SW480 (cell line): ENCODE results near the gene PRKN.

ENCODE experiments used
- DNase-seq: peaks from one replicate; pipeline ENCODE4 v3.0.0-alpha.2; 2016; ENCODE audit warnings: low spot score

PRKN gene

DNA sequence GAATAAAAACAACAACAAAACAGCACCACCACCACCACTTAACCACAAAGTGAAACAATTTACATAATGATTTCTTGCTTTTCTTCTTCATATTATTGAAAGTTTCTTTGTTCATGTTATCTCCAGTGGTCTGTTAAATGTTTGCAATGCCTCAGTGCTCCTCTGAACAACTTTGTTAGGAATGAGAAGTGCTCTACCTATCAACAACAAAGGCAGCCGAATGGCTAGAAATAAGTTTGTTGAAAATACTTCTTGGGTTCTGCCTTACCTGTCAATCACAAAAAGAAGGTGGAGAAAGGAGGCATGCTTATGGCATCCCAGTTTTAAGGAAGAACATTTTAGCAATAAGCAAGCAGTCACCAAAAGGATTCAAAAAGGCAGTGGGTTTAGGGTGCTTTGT, 490.2 kb downstream of the PRKN start:
- no peak for DNase-seq

DNA sequence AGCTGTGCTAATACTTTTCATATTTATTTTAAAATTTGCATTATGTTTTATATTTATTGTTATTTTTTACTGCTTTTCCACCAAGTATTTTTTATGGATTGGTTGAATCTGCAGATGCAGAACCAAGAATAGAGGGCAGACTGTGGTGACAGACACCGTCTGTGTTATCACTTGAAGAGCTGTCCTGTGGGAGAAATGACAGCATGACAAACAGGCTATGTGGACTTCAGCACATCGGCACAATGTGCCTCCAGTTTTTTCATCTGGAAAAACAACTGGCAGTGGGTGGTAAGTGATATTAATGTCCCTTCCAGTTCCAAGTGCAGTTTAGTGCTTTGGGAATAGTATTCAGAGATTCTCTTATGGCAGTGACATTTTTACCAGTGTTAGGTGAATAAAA, 492.9 kb downstream of the PRKN start:
- DNase-seq, result no peak

DNA sequence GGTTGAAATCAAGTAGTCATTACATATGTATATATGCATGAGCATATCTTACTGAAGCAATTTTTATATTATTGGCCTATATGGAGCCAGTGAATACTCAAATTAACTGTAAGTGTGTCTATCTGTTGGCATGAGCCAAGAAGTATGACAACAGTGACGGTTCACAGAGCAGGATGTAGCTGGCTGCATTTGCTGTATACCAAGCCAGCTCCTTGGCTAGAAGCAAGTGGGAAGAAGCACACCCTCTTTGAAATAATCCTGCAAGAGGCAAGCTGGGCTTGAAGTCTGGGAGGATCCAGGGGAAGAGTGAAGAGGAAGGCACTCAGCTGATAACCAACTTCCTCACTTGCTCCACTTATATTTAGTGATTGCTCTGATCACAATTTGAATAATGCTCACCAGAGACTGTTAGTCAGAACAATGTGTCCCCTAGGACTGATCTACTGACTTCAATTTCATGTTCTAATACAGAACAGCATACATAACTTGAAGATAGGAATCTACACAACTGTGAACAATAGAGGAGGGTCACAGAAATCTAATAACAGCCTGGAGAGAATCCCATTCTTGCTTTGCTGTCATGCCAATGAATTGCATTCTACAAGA, 497.3 kb downstream of the PRKN start:
- no peak for DNase-seq

DNA sequence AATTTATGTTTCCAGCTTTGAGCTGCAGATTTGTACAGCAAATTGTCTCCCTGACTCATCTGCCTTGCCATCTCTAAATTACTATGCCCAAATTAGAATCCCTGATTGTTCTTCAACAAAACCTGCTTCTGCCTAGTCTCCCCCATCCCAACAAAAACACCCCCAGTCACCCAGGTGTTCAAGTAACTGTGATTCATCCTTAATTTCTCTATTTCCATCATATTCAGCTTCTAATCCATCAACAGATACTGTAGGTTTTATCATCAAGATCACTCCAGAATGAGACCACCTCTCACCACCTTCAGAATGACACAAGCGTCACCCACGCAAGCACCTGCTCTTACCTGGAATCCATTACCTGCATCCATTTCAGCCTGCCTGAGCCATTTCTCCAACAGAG, 498.5 kb downstream of the PRKN start:
- no peak for DNase-seq

DNA sequence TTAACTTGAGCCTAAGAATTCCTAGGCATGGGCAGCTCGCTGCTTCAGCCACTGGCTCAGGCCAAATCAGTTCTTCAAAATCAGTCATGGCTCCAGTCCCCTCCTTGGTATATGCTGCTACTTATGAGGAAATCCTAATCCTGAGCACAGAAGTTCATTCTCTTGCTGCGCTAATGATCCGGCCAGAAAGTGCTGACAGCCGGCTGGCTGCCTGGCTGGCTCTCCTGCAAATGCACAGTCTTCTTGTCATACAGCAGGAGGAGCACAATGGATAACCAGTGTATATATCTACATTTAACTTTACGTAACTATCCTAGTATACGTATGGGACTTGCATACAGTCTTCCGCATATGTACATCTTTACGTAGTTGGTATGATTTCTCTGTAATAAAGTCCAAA, 500.8 kb downstream of the PRKN start:
- no peak for DNase-seq

DNA sequence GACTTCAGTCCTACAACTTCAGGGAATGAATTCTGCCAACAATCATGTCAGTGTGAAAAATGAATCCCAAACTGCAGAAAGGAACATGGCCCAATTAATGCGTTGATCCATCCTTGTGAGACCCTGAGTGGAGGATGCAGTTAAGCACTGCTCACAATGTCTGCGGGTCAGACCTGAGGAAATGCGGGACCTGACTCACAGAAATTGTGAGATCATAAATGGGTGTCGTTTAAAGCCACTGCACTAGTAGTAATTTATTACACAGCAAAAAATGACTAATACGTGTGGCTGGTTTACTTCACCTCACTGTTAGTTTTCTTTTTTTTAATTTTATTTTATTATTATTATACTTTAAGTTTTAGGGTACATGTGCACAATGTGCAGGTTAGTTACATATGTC, 505.0 kb downstream of the PRKN start:
- DNase-seq, result no peak

DNA sequence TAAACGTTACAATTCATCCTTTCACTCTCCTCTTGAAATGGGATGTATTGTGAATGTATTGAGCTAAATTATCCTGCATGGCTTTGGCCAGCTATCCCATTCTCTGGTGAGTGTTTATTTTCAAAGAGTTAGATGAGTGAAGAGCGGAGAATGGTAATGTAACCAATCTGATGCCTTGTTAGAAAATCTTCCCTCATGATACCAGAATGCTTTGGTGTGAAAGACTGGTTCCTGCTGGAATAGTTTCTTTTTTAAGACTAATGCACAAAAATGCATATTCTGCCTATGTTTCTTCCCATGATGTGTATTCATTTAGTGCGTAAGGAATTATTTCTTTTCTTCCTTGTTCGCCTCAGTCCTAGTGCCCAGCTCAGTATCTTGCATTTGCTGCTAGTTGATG, 506.7 kb downstream of the PRKN start:
- no peak for DNase-seq

DNA sequence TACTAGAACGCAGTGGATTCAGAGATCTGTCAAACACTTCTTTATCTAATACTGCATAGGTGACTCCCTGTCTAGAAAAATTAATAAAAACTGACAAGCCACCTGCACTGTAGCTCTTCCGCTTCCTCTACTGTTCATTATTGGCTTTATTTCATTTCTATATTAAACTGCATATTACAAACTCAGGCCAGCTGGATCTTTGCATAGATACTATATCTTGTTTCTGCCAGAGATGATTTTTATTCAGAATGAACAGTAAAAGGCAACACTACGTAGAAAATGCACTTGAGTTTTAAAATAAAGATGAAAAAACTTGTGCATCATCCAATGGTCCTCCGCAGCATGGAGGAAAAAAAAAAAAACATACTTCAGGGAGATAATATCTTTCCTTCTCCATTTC, 508.3 kb downstream of the PRKN start:
- DNase-seq, result no peak

DNA sequence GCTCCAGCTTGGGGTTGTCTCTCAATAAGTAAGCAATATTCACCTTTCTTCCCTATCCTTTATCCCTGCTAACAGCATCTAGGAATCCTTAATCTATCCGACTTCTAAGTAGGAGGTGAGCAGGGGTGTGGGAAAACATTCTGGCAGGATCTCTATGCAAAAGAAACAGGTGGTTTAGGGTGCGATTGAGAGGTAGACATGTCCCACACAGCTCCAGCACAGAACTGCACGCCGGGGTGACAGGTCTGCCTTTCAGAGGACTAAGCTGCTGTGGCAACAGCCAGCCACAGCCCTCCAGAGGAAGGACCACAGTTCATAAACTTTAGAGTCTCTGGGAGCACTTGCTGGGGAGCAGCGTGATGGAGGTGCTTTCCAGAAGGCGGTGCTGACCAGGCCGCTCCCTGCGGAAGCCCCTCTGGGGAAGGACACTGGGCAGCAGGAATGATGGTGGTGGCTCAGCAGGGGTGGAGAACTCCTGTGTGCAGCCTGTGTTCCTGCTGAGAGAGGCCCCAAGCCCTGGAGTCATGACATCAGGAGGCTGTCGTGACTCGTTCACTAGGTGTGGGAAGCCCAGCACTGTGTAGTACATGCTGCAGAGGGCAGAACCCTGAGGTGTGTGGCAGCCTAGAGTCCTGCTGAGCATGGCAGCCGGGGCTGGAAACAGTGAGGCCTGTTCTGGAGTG, 509.6 kb downstream of the PRKN start:
- no peak for DNase-seq

DNA sequence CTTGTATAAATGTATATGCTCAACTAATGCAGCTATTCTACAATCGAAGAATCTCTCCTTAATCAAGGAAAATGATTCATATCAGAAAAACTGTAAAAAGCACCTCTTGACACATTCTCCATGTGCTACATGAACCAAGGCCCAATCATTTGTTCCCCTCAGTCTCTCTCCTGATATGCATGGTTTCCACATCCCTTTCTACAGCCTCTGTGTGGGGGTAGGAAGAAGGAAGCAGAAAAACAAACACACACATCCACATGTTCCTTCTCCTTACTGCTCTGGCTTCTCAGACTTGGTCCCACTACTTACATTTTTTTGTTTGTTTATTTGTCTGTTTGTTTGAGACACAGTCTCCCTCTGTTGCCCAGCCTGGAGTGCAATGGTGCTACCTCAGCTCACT, 510.5 kb downstream of the PRKN start:
- DNase-seq, result no peak

DNA sequence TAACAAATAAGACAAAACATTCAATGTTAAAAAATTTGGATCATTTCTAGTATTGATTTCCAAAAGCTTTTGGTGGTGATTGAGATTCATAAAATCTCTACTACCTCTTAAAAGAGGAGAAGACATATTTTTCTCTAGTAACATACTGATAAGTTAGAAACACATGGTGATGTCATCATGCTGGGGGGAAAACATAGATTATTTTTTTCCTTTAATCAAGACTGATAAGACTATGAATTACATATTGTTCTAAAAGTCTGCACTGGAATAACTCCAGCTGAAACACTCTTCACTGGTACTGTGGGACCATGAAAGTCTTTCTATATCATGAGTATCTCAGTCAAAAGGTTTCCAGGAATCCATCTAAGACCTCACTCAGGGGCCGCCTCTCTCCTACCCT, 515.8 kb downstream of the PRKN start:
- DNase-seq, result no peak

DNA sequence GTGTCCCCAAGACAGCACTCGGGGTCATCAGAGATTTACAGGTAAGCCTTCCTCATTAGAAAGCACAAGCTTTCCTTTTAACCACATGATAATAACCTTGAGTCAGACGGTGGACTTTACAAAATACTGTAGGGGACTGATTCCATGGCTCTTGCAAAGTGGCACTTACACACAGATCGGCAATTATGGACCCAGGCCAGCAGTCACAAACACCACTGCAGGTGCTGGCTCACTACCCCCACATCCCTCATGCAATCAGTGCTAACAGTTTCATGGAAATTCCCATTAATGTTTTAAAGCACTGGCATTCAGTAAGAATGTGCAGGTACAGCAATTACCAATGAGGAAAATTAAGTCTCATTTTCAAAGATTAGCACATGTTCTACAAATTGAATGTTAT, 516.5 kb downstream of the PRKN start:
- DNase-seq, result no peak

DNA sequence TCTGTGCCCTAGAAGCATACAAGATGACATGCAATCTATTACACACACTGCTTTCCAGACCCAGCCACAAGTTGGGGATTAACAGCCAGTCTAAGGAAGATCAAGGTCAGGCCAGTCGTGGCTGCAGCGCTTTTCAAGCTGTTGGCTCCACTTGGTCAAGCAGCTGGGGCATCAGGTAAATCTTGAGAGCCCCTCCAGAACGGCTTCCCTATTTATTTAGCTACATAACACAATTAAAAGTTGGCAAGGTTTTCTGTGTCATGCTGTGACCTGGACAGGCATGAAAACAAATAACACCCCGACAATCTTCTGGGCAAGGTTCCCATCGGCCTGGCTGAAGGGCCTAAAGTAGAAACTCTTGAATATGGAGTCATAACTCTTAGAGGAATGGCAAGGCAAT, 524.3 kb downstream of the PRKN start:
- DNase-seq, result no peak

DNA sequence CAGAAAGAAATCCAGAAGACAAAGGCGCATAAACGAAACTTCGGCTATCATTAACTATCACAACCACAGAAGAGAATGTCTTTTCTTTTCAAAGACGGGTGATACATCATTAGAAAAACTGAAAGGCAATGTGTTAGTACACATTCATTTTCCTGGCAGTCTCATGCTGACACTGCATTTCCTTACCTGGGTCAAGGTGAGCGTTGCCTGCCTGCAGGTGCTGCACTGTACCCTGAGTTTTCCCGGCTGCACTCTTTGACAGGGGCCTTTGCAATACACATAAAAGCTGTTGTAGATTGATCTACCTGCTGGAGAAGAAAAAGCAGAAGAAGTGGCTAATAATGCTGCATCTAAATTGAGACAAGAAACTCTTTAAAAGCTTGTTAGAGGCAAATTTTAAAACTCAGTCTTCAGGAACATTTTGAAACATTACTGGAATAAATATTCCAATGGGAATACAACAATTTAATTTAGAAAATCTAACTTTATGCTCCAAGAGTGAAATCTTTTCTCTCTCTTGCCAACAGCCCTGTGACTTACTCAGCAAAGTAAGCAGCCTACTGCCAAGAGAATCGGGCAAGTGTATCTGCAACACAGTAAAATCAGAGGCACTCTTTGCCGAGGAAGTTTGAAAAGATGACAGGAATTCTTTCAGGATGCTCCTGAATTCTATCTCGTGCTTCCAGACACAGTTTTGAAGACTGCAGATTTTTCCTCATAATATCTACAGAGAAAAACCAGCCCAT, 526.4 kb downstream of the PRKN start:
- no peak for DNase-seq

DNA sequence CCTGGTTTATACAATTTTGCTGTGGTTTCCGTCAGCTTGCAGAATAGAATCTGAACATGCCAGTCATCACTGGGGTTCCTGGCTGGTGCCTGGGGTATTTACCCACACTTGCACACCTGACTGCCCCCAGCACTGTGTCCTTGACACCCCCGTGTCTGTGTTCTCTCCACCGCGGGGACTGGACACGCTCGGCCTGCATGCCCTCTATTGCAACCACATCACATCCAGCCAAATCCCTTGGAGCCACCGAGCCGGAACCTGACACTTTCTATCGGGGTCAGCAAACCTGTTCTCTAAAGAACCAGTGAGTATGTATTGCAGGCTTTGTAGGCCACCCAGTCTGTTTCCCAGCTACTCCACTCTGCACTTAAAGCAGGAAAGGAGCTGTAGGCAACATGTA, 527.5 kb downstream of the PRKN start:
- no peak for DNase-seq

DNA sequence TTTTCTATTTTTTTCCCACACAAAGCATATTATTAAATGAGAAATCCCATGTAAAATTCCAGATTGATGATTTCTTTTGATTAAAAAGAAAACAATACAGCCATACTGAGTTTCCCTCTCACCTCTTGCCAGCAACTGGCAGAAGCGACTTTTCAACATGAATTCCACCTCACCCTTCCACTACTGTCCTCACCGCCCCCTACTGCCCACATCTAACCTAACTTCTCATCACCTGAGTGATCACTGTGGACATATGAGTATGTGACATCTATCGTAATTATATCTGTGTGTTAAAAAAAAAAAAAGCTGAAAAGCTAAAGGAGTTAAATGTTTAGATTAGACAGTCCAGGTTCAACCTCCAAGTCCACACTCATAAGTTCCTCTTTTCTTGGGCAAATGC, 528.6 kb downstream of the PRKN start:
- no peak for DNase-seq

DNA sequence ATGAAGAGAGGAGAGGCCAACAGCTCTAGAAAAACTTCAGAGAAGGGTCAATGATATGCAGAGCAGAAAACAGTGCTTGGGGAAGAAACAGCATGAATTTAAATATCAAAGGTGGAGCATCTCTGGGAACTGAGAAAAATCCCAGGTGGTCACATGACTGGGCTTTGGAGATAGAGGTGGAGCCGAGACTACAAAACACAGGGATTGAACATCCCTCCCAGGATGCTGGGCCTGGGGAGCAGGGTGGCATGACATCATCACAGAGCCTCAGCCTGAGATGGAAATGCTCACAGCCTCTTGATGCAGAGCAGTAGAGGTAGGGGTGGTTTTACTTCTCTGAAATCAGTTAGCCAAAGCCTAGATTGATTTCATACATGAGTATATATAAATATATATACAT, 529.5 kb downstream of the PRKN start:
- no peak for DNase-seq

DNA sequence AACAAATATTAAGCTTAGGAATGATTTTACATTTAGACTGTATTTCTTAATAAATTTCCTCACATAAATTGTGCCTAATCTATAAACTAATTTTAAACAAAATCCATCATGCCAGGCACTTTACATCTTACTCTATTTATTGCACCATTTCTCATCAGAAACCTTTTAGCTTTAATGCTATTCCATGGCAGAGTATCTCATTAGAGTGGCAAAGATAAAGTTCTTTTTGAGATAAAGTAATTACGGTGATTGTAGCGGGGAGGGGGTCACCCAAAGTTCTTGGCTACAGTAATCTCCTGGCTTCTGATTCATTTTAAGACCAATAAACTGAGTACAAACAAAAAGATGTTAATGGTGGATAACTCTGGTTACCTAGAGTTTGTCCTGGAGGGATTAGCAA, 532.1 kb downstream of the PRKN start:
- no peak for DNase-seq

DNA sequence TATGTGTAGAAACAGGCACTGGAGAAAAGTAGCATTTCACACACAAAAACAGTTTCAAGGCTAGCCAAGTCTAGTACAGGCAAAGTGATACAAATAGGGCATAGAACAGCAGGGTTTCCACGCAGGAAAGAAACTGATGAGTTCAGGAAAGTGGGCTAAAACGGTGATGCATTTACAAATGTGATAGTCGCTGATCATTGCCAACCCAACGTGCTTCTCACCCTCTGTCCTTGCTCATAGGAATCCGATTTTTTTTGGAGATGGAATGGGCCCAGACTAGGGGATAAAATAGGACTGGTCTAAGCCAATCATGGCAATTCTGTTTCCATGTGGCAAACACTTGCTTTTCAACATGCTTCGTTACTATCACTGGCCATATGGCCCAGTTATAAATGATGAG, 536.6 kb downstream of the PRKN start:
- no peak for DNase-seq

DNA sequence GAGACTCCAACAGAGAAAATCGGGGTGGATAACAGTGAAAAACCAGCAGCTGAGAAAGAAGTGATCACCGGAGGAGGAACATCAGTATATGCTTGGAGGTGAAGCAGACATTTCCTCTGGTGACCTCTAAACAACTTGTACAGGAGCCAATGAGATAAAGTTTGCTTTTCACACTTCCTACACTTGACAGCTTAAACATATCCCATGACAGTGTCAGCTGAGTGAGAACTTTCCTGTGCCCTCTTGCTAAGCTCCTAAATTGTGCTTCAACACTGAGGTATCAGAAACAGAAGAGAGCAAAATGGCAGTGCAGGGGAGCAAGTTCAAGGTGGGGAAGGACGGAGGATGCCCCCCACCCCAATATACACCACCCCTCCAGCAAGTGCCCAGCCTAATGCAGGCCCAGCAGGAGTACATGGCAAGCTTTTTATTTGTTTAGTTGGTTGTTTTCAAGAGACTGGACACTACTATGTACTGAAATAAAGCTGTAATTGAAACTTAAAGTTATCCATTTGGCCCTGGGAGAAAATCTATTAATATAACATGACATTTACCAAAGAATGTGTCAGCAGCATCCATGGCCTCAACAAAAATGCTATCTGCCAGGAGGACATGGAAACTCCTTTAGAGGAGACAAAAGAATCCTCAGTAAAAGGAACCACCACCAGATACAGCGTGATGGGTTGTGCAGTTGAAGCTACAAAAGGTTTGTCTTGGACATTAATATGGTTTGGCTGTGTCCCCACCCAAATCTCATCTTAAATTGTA, 540.2 kb downstream of the PRKN start:
- DNase-seq, result no peak

DNA sequence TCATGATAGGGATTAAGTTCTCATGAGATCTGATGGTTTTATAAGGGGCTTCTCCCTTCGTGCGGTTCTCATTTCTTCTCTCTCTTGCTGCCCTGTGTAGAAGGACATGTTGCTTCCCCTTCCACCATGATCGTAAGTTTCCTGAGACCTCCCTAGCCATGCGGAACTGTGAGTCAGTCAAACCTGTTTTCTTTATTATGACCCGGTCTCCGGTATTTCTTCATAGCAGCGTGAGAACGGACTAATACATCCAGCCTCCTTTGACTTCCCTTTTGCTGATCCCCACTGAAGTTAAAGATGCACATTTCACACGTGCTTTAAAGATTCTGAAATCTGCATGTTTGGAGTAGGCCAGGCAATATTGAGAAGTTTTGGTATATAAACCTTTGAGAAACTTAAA, 543.1 kb downstream of the PRKN start:
- no peak for DNase-seq

DNA sequence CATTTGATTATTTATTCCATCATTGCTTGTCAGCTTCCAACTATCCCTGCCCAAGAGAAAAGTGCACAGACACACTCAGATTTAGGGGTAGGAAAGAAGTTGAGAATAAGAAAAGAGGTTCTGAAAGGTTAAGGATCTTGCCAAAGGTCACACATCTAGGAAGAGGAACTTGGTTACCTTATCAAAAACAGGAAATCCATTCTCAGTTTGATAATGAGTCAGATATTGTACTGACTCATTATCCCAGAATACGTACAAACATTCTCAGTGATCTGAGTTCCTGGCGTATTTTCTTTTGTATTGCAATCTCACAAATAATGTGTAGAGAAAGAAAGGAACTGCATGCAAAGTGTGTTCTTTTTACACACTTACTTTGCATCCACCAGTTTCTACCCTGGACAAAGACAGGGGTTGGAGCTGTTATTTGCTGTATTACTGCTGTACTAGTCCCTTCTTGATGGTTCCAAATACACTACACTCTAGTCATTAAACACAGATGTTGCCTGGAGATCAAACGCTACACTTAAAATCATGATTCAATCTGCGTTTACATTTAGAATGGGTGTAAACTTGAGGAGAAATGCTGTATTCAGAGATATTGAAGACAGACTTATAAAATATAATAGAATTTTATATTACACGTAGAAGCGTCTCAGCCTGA, 545.7 kb downstream of the PRKN start:
- no peak for DNase-seq
